GM18907 (cell line): ENCODE results near the gene OLA1.

Source experiments
- ATAC-seq: cut with Tn5 transposase; IDR thresholded peaks from one replicate; pipeline ENCODE4 v1.9.1; 2021; ENCODE audit warnings: mild to moderate bottlenecking, moderate library complexity; ENCODE audit not compliant: unreplicated experiment

Gene OLA1

DNA sequence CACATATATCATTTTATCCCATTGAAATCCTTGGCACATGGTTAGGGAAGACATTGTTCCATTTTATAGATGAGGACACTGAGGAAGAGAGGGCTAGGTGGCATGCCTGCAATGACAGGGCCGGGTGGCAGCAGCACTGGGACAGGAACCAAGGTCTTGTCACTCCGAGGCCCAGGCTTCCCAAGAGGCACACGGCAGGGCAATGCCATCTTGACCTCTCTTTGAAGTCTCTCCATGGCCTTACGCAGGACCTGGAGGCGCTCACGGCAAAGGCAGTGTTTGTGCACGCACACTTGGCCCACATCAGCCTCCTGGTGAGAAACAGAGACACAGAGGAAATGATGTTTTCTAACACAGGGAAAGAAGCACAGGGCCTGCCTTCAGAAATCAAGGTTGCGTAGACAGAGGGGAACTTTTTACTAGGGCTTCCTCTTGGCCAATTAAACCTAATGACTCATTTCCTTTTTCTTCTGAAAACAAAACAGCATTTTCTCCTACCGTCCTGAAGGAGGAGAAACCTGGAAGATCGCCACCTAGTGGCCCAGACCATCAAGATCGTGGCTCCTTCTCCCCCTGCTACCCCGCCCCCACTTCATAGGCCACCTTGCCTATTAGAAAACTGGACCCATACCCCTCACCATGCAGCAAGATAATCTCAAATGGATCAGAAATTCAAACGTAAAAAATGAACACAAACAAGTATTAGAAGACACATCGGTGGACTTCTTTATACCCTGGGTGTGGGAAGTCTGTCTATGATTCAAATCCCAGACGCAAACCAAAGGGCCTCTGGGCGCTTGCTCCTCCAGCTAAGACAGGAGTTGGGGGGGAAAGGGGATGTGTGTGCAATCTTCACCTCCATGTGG is 208.5 kb downstream of the OLA1 start:
- peak; percentile 88 for ATAC-seq

DNA sequence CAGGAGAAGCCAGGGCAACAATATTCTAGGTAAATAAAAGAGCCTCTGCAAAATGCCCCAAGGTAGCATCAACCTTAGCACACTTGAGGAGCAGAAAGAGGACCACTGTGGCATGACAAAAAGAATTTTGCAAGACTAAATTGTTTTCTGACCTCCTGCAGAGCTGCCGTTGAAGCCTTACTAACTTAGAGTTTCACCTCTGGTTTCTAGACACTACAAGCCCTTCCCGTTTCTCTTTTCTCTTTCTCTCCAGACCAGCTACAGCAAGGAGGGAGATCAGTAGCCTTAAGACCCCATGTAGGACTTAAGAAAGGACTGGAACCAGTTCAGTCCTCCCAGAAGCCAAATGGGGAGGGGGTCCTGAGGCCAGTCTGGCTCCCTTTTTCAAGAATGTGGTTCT is 209.9 kb downstream of the OLA1 start:
- ATAC-seq, result peak; percentile 30

DNA sequence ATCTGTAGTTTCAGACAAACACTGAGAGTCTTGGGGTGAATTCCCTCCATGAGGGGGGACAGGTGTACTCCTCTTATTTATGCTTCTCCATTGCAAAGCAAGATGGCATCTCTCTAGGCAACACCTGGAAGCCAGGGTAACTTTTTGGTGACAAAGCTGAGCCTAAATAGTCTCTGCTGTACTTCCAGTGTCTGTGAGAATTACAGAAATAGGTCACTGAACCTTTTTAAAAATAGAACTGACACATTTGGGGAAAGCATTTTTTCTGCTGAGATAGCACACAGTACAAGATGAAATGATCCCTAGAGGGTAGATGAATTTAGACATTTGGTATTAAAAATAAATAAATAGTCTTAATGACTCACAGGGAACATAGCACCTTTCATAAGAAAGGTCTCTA is 211.5 kb downstream of the OLA1 start:
- ATAC-seq, result no peak

DNA sequence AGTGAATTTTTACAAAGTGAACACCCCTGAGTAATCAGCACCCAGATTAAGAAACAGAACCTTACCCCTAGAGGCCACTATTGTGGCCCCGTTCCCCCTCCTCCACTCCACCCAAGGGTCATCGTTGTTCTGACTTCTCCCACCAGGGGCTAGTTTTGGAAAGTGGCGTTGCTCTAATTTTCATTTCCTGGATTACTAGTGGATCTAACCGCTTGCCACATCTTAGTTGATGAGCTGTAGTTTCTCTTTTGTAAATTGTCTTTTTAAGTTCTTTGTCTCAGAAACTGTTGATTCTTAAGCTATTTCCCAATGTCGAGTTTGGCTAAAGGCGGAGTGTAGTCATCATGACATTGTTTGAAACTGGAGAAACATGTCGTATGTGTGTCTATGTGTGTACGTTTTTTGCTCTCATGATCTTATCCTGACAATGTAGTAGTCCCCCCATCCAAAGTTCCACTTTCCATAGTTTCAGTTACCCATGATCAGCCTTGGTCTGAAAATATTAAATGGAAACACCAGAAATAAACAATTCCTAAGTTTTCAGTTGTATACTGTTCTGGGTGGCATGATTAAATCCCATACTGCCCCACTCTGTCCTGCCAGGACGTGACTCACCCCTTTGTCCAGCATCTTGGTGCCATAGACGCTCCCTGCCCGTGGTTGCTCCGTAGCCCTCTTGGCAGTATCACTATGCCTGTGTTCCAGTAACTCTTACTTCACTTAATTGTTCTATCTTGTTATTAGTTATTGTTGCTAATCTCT is 212.2 kb downstream of the OLA1 start:
- no peak for ATAC-seq

DNA sequence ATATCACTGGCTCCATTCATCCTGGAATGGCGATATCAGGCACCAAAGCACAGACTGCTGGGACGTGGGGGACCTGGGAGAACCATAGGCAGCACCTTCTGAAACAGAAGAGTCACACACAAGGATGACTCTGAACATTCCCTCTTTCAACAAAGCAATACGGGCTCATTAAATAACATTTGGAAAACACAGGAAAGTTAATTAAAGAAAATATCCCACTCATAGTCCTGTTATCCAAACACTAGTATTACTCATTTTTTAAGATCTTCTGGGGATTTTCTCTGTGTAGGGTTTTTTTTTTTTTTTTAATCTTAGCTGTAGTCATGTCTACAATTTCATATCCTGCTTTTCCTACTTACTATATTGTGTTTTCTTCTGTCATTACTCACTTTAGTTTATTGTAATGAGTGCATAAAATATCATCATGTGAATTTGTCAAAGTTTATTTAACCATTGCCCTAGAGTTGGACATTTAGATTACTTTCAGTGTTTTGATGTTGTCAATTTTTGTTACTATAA is 213.2 kb downstream of the OLA1 start:
- ATAC-seq, result no peak

DNA sequence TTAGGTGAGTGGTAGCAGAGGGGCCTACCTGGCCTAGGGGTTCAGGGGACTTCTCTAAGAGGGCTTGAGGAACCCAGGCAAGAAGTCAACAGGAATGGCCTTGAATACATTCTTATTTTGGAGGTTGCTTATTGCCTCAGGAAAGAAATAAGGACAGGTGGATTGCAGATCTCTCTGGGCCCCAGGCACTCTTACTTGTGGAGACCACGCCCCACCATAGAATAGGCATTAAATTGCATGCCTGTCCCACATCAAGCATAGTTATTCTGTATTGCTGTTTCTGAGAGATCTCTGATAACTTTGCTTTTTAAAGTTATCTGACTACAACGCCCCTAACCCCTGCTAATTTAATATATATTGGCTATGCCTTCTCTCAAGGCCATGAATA is 215.2 kb downstream of the OLA1 start:
- ATAC-seq, result no peak

DNA sequence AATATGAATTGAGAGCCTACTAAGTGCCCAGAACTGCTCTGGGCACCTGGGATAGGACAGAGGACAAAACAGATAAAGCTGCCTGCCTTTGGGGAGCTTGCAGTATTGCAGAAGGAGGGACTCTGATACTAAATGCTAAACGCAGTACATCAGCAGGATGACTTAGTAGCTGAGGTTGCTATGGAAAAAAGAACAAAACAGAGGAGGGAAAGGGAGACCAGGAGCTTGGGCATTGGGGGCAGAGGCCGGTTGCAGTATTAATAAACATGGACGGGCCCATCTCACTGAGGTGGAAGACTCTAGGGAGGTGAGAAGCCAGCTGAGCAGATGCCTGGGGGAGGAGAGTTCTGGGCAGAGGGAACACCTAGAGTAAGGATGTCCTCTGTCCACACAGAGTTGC is 217.1 kb downstream of the OLA1 start:
- ATAC-seq, result no peak

DNA sequence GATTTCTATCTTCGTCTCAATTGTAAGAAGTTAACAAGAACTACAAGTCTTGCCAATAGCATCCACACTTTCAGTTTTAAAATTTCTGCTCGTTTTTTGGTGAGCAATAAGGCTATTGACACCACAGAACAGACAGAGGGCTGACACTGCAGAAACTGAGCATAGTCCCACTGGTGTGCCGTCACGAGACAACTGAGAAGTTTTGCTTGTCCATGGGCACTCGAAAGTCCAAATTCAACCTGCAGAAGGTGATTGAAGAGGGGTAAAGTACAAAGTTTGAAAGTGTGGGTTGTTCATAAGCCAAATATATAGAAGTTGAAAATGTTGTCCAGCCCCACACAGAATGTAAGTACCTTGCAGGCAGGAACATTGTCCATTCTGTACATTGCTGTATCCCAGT is 219.4 kb downstream of the OLA1 start:
- ATAC-seq, result no peak

DNA sequence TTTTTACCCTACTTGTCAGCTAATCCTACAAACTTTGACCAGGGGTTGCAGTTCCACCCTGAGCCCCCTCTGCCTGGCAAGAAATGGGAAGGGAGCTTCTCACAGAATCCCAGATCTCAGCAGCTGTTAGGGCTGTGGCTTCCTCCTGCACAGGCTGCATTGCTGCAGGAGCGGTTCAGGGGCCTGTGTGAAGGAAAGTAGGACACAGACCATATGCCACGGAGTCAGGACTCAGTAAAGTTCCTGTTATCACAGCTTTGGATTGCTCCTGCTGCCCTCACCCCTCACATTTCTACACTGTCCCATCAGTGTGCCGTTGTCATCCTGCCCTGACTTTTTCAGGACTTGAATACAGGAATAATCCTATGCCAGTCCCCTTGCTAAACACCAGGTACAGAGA is 220.4 kb downstream of the OLA1 start:
- no peak for ATAC-seq

DNA sequence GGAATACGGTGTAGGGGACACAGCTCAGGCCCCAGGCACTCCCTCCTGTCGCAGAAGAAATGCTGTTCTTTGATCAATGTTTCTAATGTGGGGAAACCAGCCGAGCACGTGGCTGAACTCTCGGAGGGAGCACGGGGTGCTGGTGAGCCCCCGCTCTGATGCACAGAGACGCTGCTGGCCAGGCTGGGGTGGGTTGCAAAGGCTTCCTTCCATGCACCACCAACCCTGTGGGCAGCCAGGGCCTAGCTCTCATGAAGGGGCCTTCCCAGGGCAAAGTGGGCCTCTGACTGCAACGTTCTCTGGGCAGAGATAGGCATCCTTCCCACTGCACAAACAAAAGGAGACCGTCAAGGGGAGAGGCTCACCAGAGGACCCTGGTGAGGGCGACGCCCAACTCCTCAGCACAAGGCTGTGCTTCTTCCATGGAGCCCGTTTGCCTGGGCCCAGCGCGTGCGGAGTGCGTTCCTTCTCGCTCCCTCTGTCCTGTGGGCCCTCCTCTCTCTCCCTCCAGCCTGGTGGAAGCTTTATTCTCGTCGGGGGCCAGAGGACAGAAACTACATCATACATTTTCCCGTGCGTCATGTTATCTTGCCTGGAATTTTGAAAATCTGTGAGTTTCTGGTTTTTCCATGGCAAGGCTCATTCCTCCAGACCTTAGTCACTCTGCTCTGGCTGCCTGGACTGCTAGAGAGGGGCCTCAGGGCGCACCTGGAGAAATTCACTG is 222.0 kb downstream of the OLA1 start:
- no peak for ATAC-seq

DNA sequence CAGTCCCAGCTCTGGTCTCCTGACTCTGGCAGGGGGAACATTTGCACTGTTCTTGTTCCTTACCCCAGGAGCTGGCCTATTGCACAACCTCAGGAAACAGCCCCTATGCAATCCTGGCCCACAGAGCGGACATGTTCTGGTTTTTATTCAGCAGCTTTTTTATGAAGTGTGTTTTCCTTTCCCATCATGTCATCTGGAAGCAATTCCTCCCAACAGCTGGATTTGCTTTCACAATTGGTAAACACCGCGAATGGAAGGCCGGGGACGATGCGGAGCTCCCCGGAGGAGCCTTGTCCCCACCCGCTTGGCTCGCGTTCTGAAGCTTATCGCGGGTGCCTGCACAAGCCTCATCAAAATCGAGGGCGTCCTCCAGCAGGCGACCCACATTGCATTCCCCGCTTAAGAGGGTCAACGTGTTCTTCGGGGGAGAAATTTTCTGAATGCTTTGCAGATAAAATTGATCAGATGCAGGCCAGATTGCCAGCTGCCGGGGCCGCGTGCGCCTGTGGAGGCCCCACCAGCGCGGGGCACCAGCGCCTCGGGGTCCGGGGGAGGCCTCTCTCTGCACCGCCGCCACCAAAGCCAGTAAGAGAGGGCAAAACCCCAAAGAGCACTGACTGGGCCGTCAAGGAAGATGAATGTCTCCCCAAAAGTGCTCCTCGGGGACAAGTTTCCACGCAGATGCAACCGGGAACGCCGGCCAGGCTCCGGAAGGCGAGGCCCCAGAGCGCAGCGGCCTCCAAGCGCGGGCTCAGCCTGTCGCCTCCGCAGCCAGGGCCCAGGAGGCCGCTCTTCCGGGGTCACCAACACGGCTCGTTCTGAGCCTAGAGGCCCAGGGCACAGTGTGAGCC is 222.8 kb downstream of the OLA1 start:
- ATAC-seq, result no peak

DNA sequence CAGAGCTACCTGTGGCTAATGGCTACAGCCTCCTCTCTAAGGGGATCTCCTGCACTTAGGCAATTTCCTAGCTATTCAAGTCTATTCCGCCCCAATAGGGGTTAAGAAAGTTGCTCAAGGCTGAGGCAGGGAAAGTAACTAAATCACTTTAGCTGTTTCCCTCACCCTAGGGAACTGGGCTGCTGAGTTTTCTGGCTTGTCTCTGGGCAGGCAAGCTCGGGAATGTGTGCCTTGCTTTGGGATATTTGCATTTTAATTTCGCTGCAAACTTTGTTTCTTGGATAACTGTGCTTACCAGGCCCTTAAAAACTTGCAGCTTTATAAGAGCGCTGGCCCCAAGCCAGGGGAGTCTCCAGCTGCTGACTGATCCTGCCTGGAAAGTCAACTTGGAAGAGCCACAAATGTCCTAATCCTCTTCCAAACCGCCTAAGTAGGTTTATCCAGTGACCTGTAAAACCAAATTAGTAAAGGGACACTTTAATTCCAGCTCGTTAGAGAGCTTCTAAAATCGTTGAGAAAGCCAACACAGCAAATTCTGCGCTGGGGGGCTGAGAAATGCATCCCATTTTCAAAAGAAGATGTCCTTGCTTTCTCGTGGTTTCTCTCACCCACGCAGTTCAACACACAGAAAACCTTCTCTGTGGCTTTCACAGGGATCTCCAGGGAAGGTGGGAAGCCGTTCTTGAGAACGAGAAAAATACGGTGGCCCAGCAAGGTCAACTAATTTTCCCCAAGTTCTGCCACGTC is 223.6 kb downstream of the OLA1 start:
- ATAC-seq, result no peak

DNA sequence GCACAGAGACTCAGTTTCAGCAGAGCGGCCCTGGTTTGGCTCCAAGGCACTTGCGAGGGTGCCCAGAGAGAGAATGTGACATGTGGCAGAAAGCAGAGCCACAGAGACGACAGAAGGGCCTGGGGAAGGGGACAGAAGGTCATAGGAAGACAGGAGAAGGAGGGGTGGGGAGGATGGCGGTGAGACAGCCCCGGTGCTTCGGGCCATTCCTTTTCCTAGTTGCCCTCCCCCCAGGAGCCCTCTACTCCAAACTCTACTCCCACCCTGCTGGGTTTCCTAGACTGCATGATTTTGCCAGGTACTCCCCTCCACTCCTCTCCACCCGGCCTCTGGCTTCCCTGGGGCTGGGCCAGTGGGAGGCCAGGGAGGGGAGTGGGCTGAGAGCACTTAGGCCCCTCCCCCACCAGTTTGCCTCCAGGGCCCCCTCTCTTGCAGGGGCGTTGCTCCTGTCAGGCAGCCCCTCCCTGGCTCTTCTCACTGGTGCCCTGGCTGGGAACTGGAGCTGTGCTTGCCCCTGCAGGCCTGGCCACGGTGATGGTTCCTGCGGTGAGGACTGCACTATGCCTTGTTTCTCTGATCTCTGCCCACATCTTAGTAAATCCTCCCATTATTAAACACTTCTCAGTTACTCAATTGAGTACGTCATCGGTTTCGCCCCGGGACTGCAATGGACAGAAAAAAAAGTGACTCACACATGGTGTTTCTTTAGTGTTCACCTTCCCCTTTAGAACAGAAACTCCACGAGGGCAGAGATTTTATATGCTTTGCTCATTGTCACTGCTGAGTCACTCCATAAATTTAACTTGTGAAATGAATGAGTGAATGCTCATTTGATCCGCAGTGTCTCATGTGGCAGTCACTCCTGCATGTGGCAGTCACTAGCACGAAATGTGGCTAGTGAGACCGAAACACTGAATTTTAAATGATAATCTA is 224.5 kb downstream of the OLA1 start:
- ATAC-seq, result no peak
